Activated T-helper 17 cell treated with anti-CD3 and anti-CD28 coated beads, Interleukin-2, amount 50 U/mL, for 72 hours (primary cell): ENCODE data around the gene MKNK1. TPM values are rescaled to one million over a fixed set of nuclear protein-coding genes. Genes with fewer than 3 reads are reported as not detected.
A peak's percentile ranks its signal among the peaks of the same experiment; 100 is the strongest.
"Not testable (repeated sequence)": the region's sequence is repeated elsewhere in the genome, so short reads cannot be mapped to it uniquely, and the experiment has no call there.

ENCODE experiments used
- ATAC-seq: fragments of 150-1000 bp; cut with Tn5 transposase; replicated peaks from 2 replicates; pipeline ENCODE4 v1.10.0; 2021; ENCODE audit warnings: mild to moderate bottlenecking, moderate library complexity
- H3K27ac Mint-ChIP-seq: one replicate; pipeline ENCODE4 v1.8.0; 2022; ENCODE audit warnings: mixed read lengths
- H3K27me3 Mint-ChIP-seq: one replicate; pipeline ENCODE4 v1.8.0; 2022; ENCODE audit warnings: mixed read lengths
- H3K36me3 Mint-ChIP-seq: one replicate; pipeline ENCODE4 v1.8.0; 2022; ENCODE audit warnings: low read depth, mild to moderate bottlenecking, mixed read lengths
- H3K4me1 Mint-ChIP-seq: one replicate; pipeline ENCODE4 v1.8.0; 2022; ENCODE audit warnings: mixed read lengths
- H3K4me3 Mint-ChIP-seq: one replicate; pipeline ENCODE4 v1.8.0; 2022; ENCODE audit warnings: mild to moderate bottlenecking, mixed read lengths
- H3K9me3 Mint-ChIP-seq: one replicate; pipeline ENCODE4 v1.8.0; 2022; ENCODE audit warnings: mixed read lengths
- total RNA-seq, 2 donors: library from RNA; stranded (reverse); gene quantifications; one replicate each; pipeline ENCODE4 v1.2.3, GENCODE V29; 2022

Gene MKNK1
- 10 to 100 TPM; 59.2 to 83.7 TPM for total RNA-seq

DNA sequence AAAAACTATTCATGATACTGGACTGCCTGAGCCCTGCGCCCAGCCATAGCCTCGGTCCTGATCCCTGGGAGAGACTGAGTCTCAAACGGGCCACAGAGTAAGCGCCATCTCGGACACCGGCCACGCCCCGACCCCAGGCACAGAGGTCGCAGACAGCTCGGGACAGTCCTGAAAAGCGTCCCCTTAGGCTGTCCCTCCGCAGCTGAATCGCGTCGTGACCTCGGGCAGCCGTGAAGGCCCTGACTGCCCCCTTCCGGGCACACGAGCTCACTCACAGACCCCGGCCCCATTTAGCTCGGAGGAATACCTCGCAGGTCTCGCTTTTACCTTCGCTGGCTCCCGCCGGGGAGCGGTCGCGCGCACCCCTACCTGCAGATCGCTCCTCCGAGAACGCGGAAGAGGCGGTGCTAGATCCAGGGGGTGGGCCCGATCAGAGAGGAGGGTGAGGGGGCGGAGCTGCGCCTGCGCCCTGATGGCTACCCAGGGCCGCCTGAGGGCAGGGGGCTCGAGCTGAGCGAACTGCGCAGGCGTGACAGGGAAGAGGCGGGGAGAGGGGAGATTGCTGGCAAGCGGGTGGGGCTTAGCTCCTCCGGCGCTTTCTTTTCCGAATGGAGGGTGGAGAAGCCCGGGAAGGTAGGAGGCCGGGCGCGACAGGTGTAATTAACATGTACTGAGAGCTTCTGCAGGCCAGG lies at the start of gene MKNK1:
TSS of gene MKNK1 (minus strand) at position 411 of the 692 bp plus-strand sequence. CDS start 20,941 bp downstream, outside the sequence.
- ATAC-seq, result peak; percentile 96
- peak within 1 kb of the TSS; percentile 71 for H3K27ac Mint-ChIP-seq
- peaks cover 22% of the 10 kb centered on the region for H3K36me3 Mint-ChIP-seq
- no peaks in the 10 kb centered on the region for H3K27me3 Mint-ChIP-seq
- H3K4me1 Mint-ChIP-seq, result peaks cover 36% of the 10 kb centered on the region
- H3K4me3 Mint-ChIP-seq, result peak within 1 kb of the TSS; percentile 89
- no peaks in the 10 kb centered on the region for H3K9me3 Mint-ChIP-seq

DNA sequence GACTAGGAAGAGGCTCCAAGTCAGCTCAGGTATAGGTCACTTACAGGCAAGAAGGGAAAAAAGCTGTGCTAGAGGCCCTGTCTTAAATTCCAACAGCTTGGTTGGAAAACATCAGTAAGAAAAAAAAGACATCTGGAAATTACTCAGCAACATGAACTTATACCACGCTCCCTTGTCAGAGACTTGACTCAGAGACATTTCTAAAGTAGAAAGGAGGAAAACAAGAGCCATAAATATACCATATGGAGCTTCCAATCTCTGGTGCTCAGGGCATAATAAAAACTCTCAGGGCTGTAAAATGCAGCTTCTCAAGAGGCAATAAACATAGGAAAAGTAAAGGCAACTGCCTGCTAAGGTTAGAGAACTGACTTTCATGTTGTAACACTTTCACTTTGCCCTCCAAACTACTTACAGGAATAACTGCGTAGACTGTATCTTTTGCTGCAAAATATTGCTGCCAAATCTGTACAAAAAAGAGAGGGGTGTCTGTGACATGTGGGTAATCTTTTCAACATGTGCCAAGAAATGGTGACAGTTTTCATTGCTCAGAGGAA lies 49.4 kb upstream of the MKNK1 start:
- Mint-ChIP-seq H3K27me3 (no peaks in the 10 kb centered on the region), H3K36me3 (peaks cover 97% of the 10 kb centered on the region), H3K27ac (peak overlapping the region; percentile 79), H3K4me1 (peaks cover 5% of the 10 kb centered on the region), H3K9me3 (peaks cover 3% of the 10 kb centered on the region), H3K4me3 (peak overlapping the region; percentile 16)
- ATAC-seq, result peak; percentile 80

DNA sequence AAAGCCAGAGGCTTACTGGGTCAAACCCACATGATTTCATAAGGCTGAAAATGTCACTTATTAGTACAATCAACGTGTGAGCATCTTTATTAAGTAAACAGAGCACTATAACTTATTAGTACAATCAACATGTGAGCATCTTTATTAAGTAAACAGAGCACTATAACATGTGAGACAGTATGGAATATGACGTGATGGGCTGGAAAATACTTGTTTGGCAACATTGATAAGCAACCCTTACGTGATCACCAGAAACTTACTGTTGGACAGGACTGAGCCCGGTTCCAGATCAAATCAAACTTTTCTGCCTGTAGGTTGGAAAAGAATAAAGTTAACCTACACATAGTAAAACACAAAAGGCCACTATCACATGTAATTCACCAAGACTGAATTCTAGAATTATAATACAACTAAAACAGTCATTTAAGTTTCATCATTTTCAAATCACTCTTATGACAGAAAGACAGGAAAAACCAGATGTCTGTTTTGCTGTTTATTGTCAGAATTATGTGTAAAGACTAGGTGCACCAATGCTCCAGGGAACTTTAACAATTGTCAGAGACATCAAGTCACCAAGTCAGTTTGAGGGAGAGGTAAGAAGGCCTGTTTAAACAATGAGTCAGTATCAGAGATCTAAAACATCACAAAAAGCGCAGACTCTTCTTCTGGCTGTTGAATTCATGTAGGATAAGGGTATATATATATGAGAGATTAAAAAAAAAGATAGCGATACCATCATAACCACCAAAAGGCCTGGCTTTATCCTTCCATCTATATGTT lies 48.4 kb upstream of the MKNK1 start:
- H3K36me3 Mint-ChIP-seq, result peaks cover 92% of the 10 kb centered on the region
- H3K9me3 Mint-ChIP-seq, result peaks cover 3% of the 10 kb centered on the region
- no peaks in the 10 kb centered on the region for H3K27me3 Mint-ChIP-seq
- peak overlapping the region; percentile 79 for H3K27ac Mint-ChIP-seq
- ATAC-seq, result no peak
- H3K4me1 Mint-ChIP-seq, result peaks cover 6% of the 10 kb centered on the region
- H3K4me3 Mint-ChIP-seq, result no peak overlapping the region

DNA sequence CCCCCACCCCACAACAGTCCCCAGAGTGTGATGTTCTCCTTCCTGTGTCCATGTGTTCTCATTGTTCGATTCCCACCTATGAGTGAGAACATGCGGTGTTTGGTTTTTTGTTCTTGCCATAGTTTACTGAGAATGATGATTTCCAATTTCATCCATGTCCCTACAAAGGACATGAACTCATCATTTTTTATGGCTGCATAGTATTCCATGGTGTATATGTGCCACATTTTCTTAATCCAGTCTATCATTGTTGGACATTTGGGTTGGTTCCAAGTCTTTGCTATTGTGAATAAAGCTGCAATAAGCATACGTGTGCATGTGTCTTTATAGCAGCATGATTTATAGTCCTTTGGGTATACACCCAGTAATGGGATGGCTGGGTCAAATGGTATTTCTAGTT lies 47.1 kb upstream of the MKNK1 start:
- not testable (repeated sequence) for H3K9me3 Mint-ChIP-seq, H3K27me3 Mint-ChIP-seq, H3K27ac Mint-ChIP-seq, ATAC-seq, H3K4me3 Mint-ChIP-seq
- peaks cover 15% of the 10 kb centered on the region for H3K4me1 Mint-ChIP-seq
- peaks cover 94% of the 10 kb centered on the region for H3K36me3 Mint-ChIP-seq

DNA sequence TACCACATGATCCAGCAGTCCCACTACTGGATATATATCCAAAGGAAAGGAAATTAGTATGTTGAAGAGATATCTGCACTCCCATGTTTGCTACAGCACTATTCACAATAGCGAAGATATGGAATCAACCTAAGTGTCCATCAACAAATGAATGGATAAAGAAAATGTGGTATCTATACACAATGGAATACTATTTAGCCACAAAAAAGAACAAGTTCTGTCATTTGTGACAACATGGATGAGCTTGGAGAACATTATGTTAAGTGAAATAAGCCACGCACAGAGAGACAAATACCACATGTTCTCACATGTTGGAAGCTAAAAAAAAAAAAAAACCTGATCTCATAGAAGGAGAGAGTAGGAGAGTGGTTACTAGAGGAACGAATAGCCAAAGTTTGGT lies 46.4 kb upstream of the MKNK1 start:
- peaks cover 88% of the 10 kb centered on the region for H3K36me3 Mint-ChIP-seq
- no peaks in the 10 kb centered on the region for H3K27me3 Mint-ChIP-seq
- no peak for ATAC-seq
- no peak overlapping the region for H3K27ac Mint-ChIP-seq
- H3K4me3 Mint-ChIP-seq, result no peak overlapping the region
- peaks cover 15% of the 10 kb centered on the region for H3K4me1 Mint-ChIP-seq
- peaks cover 3% of the 10 kb centered on the region for H3K9me3 Mint-ChIP-seq

DNA sequence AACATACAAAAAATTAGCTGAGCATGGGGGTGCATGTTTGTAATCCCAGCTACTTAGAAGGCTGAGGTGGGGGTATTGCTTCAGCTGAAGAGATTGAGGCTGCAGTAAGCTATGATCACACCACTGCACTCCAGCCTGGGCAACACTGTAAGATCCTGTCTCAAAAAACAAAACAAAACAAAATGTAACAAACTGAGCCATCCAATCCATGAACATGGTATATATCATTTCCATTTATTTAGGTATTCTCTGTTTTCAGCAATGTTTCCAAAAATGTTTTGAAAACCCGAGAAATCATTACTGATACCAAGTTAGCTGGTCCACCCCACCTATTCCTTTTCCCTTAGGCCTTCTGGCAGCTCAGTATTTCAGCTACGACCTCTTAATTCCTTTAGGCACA lies 45.7 kb upstream of the MKNK1 start:
- Mint-ChIP-seq H3K4me3 (no peak overlapping the region), H3K27me3 (no peaks in the 10 kb centered on the region), H3K4me1 (peaks cover 15% of the 10 kb centered on the region), H3K36me3 (peaks cover 86% of the 10 kb centered on the region), H3K27ac (no peak overlapping the region), H3K9me3 (peaks cover 3% of the 10 kb centered on the region)
- ATAC-seq, result no peak

DNA sequence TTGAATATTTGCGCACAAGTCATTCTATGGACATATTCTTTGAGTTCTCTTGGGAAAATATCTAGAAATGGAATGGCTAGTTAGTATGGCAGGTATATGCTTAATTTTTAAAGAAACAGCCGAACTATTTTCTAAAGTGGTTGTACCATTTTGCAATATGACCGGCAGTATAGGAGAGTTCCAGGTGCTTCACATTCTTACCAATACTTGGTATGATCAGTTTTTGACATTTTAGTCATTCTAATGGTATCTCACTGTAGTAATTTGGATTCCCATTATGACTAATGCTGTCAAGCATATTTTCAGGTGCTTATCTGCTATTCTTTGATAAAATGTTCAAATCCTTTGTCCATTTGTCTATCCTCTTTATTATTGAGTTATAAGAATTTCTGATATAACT lies 43.5 kb upstream of the MKNK1 start:
- Mint-ChIP-seq H3K4me1 (peaks cover 10% of the 10 kb centered on the region), H3K27ac (peak overlapping the region; percentile 35), H3K9me3 (peaks cover 3% of the 10 kb centered on the region), H3K27me3 (no peaks in the 10 kb centered on the region), H3K4me3 (no peak overlapping the region), H3K36me3 (peaks cover 78% of the 10 kb centered on the region)
- ATAC-seq, result peak; percentile 68

DNA sequence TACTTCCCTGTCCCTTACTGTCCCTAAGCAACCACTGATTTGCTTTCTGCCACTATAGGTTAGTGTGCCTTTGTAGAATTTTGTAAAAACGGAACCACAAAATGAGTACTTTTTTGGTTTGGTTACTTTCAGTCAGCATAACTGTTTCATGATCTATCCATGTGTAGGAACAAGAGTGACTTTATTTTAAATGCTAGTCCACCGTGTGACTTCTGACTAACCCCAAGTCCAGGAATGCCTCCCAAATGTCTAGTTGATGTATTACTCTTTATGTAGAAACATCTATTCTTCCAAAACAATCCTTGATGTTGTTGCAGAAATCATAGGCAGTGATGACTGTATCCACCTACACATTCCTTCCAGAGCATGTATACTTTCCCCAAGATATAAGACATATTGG lies 42.8 kb upstream of the MKNK1 start:
- H3K27me3 Mint-ChIP-seq, result no peaks in the 10 kb centered on the region
- peak; percentile 87 for ATAC-seq
- peaks cover 3% of the 10 kb centered on the region for H3K9me3 Mint-ChIP-seq
- H3K36me3 Mint-ChIP-seq, result peaks cover 77% of the 10 kb centered on the region
- peak overlapping the region; percentile 35 for H3K27ac Mint-ChIP-seq
- H3K4me3 Mint-ChIP-seq, result no peak overlapping the region
- peaks cover 10% of the 10 kb centered on the region for H3K4me1 Mint-ChIP-seq

DNA sequence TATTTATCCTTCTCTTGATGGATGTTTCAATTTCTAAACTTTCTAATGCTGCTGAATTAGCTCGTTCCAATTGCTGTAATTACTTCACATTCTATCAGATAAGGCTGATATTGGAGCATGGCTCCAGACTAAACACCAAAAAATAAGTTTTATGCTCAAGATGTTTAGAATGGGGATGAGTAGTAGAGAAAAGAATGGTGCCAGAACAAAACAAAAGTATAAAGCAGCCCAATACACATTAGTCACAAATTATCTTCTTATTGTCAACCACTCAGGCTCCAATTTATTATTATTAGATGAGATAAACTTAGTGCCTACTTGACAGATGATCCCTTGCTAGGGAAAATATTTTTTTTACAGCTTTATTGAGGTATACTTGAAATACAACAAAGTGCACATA lies 42.3 kb upstream of the MKNK1 start:
- H3K27me3 Mint-ChIP-seq, result no peaks in the 10 kb centered on the region
- H3K4me3 Mint-ChIP-seq, result no peak overlapping the region
- H3K4me1 Mint-ChIP-seq, result peaks cover 10% of the 10 kb centered on the region
- peaks cover 72% of the 10 kb centered on the region for H3K36me3 Mint-ChIP-seq
- peaks cover 3% of the 10 kb centered on the region for H3K9me3 Mint-ChIP-seq
- ATAC-seq, result no peak
- H3K27ac Mint-ChIP-seq, result peak overlapping the region; percentile 35

DNA sequence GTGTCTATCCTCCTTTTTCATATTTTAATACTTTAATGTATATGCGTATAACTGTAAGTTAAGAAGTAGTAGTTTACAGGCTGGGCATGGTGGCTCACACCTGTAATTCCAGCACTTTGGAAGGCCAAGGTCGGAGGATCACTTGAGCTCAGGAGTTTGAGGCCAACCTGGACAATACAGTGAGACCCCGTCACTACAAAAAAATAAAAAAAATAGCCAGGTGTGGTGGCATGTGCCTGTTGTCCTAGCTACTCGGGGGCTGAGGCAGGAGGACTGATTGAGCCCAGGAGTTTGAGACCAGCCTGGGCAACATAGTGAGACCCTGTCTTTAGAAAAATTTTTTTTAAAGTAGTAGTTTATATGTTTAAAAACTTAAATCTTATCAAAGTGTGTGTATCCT lies 41.7 kb upstream of the MKNK1 start:
- H3K27me3 Mint-ChIP-seq, result no peaks in the 10 kb centered on the region
- H3K4me3 Mint-ChIP-seq, result no peak overlapping the region
- H3K9me3 Mint-ChIP-seq, result peaks cover 3% of the 10 kb centered on the region
- H3K36me3 Mint-ChIP-seq, result peaks cover 68% of the 10 kb centered on the region
- no peak for ATAC-seq
- H3K4me1 Mint-ChIP-seq, result peaks cover 10% of the 10 kb centered on the region
- no peak overlapping the region for H3K27ac Mint-ChIP-seq

DNA sequence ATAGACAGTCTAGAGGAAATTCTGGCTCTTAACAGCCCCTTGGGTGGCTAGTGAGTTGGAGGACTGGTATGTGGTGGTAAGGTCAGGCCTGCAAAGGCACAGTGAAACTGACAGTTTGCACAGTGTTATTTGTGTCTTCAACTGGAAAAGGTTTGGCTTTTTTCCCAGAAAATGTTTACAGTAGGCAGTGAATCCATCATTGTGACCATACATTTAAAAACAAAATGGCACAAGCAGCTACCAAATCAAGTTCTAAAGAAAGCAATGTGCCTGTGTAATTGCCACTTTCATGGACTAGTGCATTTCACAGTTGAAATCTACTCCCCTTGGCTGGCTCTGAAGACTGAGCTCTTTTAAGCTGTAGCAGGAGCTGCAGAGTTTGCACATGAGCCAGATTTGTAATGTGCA lies 39.3 kb upstream of the MKNK1 start:
- no peaks in the 10 kb centered on the region for H3K9me3 Mint-ChIP-seq
- H3K36me3 Mint-ChIP-seq, result peaks cover 47% of the 10 kb centered on the region
- H3K27ac Mint-ChIP-seq, result no peak overlapping the region
- H3K4me3 Mint-ChIP-seq, result no peak overlapping the region
- H3K27me3 Mint-ChIP-seq, result no peaks in the 10 kb centered on the region
- no peak for ATAC-seq
- peaks cover 10% of the 10 kb centered on the region for H3K4me1 Mint-ChIP-seq

DNA sequence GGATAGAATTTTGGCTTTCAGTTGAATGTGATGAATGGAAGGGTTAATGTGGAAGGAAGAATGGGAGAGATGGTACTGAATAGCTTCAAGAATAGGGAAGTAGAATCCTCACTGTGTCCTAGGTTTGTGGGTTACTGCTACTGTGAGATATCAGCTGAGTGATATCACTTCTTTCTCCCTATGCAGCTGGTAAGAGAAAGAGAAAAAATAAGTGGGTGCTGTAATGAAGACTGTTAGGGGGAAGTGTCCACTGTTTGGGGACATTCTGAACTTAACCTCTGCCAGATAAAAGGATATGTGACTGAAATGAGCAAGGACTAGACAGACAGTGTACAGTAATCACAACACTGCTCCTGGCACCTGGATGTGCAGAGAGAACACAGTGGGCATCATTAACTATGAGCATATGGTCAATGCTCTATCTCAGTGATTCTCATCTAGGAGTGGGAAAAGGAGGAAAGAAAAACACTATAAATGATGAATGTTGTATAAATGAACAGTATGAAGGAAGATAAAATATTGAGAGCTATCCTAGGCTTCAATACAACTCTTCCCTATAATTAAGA lies 38.1 kb upstream of the MKNK1 start:
- no peak for ATAC-seq
- H3K27me3 Mint-ChIP-seq, result no peaks in the 10 kb centered on the region
- H3K36me3 Mint-ChIP-seq, result peaks cover 41% of the 10 kb centered on the region
- no peak overlapping the region for H3K4me3 Mint-ChIP-seq
- H3K4me1 Mint-ChIP-seq, result peaks cover 6% of the 10 kb centered on the region
- H3K9me3 Mint-ChIP-seq, result no peaks in the 10 kb centered on the region
- H3K27ac Mint-ChIP-seq, result no peak overlapping the region

DNA sequence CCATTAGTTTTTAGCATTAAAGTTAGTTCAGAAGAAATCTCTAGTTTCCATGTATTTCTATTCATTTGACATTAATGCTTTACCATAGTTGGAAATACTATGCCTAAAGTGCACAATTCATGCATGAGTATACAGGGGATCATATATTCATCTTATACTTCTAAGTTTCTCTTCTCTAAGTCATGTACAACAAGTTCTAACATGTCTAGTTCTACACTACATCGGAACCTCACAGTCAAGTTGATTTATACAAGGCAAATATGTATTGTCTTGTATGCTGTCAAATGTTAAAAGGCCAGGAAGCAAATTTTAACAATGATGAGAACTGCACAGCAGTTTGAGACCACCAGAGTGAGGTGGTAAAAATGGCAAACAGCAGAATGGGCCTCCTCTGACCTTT lies 35.5 kb upstream of the MKNK1 start:
- Mint-ChIP-seq H3K4me1 (no peaks in the 10 kb centered on the region), H3K9me3 (no peaks in the 10 kb centered on the region), H3K4me3 (no peak overlapping the region), H3K27ac (no peak overlapping the region), H3K36me3 (peaks cover 48% of the 10 kb centered on the region), H3K27me3 (no peaks in the 10 kb centered on the region)
- ATAC-seq, result no peak

DNA sequence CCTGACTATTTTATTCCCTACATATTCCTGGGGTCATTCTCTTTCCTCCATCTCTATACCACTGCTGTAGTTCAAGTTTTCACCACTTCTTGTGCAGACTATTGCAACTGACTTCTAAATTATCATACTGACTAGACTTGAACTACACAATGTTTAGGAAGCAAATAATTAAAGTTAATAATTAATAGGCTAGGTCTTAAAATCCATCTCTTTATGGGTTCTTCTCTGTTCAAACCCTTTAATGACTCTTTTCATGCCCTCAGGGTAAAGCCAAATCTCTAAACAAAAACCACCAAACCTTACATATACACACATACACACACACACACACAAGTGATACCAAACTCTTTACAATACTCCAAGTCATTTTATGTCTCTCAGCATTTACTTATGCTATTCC lies 34.9 kb upstream of the MKNK1 start:
- H3K27me3 Mint-ChIP-seq, result no peaks in the 10 kb centered on the region
- no peak for ATAC-seq
- H3K27ac Mint-ChIP-seq, result no peak overlapping the region
- H3K9me3 Mint-ChIP-seq, result no peaks in the 10 kb centered on the region
- H3K4me1 Mint-ChIP-seq, result no peaks in the 10 kb centered on the region
- H3K36me3 Mint-ChIP-seq, result peaks cover 54% of the 10 kb centered on the region
- no peak overlapping the region for H3K4me3 Mint-ChIP-seq
